22Rv1 (cell line): Measurements from ENCODE around the gene CREB5.

Experiments used
- ZFX ChIP-seq: fragments of 450-650 bp; IDR thresholded peaks from 2 replicates; pipeline ENCODE4 v1.6.1; 2017; ENCODE audit warnings: antibody characterized with exemption, borderline replicate concordance
- TF ChIP-seq, protein P1 (sequence below): fragments of 450-650 bp; IDR thresholded peaks from 2 replicates; pipeline ENCODE4 v1.5.1; 2017; ENCODE audit warnings: mild to moderate bottlenecking

DNA sequence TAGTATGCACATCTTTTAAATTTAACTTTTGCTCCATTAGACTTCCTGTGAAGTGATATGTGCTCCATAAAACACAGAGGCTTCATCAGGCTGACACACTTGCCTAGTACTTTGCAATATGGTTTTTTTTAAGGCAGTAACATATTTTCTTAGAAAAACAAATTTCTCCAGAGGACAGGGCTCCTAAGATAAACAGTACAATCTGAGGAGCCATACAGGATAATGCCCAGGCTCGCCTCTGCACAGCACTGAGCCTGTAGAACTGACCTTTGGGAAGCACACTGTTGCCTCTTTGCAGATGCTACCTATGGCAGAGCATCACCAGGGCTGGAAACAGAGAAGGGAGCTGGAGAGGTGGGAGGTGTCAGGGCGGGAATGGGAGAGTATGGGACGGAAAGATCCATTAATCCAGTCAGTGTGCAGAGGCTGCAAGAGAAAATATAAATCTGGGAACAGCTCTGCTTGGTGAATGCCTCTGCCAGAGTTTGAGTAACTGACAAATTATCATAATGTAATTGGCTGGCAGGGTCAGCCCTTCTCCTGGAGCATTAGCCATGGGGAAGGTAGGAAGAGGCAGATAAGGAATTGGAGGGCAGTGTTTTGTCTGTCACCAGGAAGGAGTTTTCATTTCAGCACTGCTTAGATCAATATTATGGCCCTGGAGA lies 132.3 kb downstream of the CREB5 start:
- TF ChIP-seq, protein P1, sequence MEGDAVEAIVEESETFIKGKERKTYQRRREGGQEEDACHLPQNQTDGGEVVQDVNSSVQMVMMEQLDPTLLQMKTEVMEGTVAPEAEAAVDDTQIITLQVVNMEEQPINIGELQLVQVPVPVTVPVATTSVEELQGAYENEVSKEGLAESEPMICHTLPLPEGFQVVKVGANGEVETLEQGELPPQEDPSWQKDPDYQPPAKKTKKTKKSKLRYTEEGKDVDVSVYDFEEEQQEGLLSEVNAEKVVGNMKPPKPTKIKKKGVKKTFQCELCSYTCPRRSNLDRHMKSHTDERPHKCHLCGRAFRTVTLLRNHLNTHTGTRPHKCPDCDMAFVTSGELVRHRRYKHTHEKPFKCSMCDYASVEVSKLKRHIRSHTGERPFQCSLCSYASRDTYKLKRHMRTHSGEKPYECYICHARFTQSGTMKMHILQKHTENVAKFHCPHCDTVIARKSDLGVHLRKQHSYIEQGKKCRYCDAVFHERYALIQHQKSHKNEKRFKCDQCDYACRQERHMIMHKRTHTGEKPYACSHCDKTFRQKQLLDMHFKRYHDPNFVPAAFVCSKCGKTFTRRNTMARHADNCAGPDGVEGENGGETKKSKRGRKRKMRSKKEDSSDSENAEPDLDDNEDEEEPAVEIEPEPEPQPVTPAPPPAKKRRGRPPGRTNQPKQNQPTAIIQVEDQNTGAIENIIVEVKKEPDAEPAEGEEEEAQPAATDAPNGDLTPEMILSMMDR: no peak
- no peak for TF ChIP-seq ZFX
